ENCODE data around the gene SLC25A23. TPM values are rescaled to one million over a fixed set of nuclear protein-coding genes. Genes with fewer than 3 reads are reported as not detected.

The SLC25A23 gene
- total and polyA plus RNA-seq, 9 of the 15 experiments (the other 6 are each of a cell fraction or from before 2014, with no cell fraction given) = 6.1 to 72.0 (median 26.6) TPM

DNA sequence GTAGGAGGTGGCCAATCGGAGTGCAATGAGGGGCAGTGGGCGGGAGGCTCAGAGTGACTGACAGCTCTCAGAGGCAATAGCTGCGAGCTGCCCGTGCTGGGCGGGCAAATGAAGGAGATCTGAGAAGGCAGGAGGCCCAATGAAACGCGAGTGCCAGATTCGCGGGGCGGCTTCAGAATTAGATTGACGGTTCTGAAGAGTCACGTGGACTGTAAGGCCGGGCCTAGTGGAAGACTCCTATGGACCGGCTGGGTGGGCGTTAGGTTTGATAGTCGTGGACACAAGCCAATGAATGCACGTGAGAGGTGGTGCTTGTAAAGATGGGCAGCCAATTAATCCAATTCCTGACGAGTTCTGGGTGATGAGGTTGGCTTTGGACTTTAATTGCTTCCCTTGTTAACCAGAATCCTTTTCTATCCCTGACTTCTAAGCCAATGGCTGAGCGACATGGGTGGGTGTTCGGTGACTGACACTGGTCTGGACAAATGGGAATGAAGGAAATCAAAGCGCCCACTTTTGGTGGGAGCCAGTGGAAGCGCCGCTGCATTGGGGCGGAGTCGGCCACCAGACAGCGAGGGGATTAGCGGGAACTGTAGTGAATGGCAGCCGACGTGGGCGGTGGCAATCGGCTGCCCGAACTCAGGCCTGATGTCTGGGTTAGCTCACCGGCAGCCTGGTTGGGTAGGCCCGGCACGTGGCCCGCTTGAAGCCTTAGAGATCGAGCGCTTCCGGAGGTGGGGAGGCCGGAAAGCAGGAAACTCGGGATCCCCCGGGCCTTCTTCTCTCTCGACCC lies 34.5 kb downstream of the SLC25A23 start (continued):
- TF ChIP-seq E2F8 (IDR thresholded peaks at IDR 0.05; ENCODE audit: low read depth, partially characterized antibody) (no peak), BRD9 (IDR thresholded peaks at IDR 0.05; ENCODE audit: low read depth, partially characterized antibody) (peak; percentile 72), MECOM (CRISPR knock-in tag; IDR thresholded peaks at IDR 0.05) (peak; percentile 67; the same call in 1 of the 2 replicates), DEAF1 (CRISPR knock-in tag; IDR thresholded peaks at IDR 0.05) (no peak), ESRRA (IDR thresholded peaks at IDR 0.05; ENCODE audit: borderline replicate concordance, low read depth) (peak; percentile 22; the same call in 1 of the 2 replicates), ZSCAN32 (CRISPR knock-in tag; IDR thresholded peaks at IDR 0.05) (no peak), POLR2A (conservative IDR thresholded peaks at IDR 0.05) (peak; percentile 43; the same call in 1 of the 2 replicates), MNT (conservative IDR thresholded peaks at IDR 0.05) (peak; percentile 80 to 84), ZNF124 (CRISPR knock-in tag; IDR thresholded peaks at IDR 0.05) (no peak), COPS2 (conservative IDR thresholded peaks at IDR 0.05) (no peak), NFXL1 (CRISPR knock-in tag; IDR thresholded peaks at IDR 0.05) (no peak), KLF1 (tag; IDR thresholded peaks at IDR 0.05) (peak; percentile 74; the same call in 1 of the 2 replicates), SRSF3 (IDR thresholded peaks at IDR 0.05; ENCODE audit: insufficient read depth, low read length) (no peak)
- TF ChIP-seq, protein P1, sequence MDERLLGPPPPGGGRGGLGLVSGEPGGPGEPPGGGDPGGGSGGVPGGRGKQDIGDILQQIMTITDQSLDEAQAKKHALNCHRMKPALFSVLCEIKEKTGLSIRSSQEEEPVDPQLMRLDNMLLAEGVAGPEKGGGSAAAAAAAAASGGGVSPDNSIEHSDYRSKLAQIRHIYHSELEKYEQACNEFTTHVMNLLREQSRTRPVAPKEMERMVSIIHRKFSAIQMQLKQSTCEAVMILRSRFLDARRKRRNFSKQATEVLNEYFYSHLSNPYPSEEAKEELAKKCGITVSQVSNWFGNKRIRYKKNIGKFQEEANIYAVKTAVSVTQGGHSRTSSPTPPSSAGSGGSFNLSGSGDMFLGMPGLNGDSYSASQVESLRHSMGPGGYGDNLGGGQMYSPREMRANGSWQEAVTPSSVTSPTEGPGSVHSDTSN (CRISPR knock-in tag; IDR thresholded peaks at IDR 0.05; ENCODE audit: low read depth) = peak; percentile 96
- TF ChIP-seq, protein P1 (tag; conservative IDR thresholded peaks at IDR 0.05; ENCODE audit: low read depth) = peak; percentile 100
- TF ChIP-seq, protein P2, sequence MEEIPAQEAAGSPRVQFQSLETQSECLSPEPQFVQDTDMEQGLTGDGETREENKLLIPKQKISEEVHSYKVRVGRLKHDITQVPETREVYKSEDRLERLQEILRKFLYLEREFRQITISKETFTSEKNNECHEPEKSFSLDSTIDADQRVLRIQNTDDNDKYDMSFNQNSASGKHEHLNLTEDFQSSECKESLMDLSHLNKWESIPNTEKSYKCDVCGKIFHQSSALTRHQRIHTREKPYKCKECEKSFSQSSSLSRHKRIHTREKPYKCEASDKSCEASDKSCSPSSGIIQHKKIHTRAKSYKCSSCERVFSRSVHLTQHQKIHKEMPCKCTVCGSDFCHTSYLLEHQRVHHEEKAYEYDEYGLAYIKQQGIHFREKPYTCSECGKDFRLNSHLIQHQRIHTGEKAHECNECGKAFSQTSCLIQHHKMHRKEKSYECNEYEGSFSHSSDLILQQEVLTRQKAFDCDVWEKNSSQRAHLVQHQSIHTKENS (CRISPR knock-in tag; IDR thresholded peaks at IDR 0.05) = no peak

Measured in K562 (cell line).